Tibial nerve (tissue), 4 donors: ENCODE data around the gene USP44.

Experiments
- CTCF ChIP-seq, 5 experiments: fragments of 200-600 bp in 3 of 5; fragments of 450-650 bp in 2 of 5; sonication (generic) in 3 of 5; IDR thresholded peaks; one replicate each; pipeline ENCODE4 v1.5.1; 2016 to 2019; ENCODE audit warnings: antibody characterized with exemption in 5 of 5, mild to moderate bottlenecking in 3 of 5, moderate library complexity in 2 of 5
- EP300 ChIP-seq, 2 donors: sonication (generic); formaldehyde crosslinking; IDR thresholded peaks; one replicate each; pipeline ENCODE4 v1.6.1; 2017; ENCODE audit warnings: antibody characterized with exemption in 2 of 2, mild to moderate bottlenecking in 1 of 2
- POLR2A ChIP-seq, 2 donors: fragments of 450-650 bp; IDR thresholded peaks; one replicate each; pipeline ENCODE4 v1.6.1; 2017; ENCODE audit warnings: antibody characterized with exemption in 2 of 2, mild to moderate bottlenecking in 2 of 2, moderate library complexity in 2 of 2

- TF ChIP-seq CTCF (IDR thresholded peaks at IDR 0.05) (no peak), POLR2A (IDR thresholded peaks at IDR 0.05) (no peak), EP300 (IDR thresholded peaks at IDR 0.05) (no peak)
Measured at GRCh38 chr12:95484524-95484923, 66.8 kb downstream of the USP44 start.
